Activated CD8-positive, alpha-beta memory T cell treated with anti-CD3 and anti-CD28 coated beads for 1 hour (primary cell): ENCODE results near the gene KIAA1671.

ENCODE experiments used
- DNase-seq, 2 donors: peaks; one replicate each; pipeline ENCODE4 v3.0.0-alpha.2; 2020; ENCODE audit warnings: low read depth in 1 of 2; ENCODE audit errors: extremely low read depth in 1 of 2

The KIAA1671 gene

DNA sequence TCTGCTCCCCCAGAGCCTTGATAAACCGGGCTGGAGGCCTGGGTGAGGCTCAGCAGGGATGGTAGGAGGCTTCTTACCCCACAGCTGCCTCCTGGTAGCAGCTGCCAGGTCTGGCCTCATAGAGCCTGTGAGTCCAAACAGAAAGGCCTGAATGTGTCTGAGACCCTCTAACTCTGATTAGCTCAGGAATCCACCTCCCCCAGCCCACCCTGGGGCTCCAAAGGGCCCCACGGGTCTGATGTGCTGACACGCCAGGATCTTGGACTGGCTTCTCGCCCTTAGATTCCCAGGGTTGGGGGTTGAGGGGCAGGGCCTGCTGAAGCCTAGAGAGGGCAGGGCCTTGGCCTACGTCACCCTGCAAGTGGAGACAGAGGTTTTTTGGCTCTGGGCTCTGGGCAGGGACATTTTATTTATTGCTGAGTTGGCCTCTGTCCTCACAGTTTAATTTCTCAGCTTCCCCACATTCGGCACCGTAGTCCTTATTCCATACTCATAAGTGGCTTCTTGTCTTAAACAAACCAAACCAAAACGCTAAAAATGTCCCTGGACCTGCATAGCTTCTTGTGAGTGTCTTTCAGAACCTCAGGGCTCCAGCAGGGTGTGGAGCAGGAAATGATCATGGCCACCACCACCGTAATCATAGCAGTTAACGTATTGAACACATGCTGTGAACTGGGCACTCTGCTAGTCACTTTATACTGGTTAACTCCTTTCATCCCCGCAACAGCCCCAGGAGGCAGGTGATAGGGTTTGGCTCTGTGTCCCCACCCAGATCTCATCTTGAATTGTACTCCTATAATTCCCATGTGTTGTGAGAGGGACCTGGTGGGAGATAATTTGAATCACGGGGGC is 25.1 kb downstream of the KIAA1671 start:
- DNase-seq, result no peak

DNA sequence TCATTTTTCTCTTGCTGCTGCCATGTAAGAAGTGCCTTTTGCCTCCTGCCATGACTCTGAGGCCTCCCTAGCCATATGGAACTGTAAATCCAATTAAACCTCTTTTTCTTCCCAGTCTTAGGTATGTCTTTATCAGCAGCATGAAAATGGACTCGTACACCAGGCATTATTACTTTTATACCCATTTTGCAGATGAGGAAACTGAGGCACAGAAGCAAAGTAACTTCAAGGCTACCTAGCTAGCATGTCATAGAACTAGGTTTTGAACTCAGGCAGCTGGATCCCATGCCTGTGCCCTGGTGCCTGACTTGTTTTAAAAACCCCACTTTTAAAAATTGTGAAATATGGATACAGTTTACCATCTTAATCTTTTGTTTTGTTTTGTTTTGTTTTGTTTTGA is 25.8 kb downstream of the KIAA1671 start:
- no peak for DNase-seq

DNA sequence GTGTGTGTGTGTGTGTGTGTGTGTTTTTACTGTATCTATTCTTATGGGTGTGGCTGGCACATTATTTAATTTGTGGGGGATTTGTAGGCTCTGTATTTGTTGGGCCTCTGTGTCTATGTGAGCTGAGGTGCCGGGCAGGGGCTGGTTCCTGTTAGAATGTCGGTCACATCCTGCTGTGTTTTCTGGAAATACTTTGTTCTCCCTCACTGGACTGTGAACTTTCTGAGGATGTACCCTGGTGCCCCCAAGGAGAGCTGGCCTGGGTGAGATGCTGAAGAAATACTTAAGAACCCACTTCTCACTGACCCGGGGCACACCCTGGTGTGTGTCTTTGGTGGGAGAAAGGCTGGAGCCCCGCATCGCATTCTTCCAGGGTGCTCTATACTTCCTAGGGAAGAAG is 28.6 kb downstream of the KIAA1671 start:
- no peak for DNase-seq

- no peak for DNase-seq
Observed at GRCh38 chr22:24981656-24982055, 29.1 kb downstream of the KIAA1671 start.

- DNase-seq, result no peak
Observed at GRCh38 chr22:24982301-24983056, 30.0 kb downstream of the KIAA1671 start.

DNA sequence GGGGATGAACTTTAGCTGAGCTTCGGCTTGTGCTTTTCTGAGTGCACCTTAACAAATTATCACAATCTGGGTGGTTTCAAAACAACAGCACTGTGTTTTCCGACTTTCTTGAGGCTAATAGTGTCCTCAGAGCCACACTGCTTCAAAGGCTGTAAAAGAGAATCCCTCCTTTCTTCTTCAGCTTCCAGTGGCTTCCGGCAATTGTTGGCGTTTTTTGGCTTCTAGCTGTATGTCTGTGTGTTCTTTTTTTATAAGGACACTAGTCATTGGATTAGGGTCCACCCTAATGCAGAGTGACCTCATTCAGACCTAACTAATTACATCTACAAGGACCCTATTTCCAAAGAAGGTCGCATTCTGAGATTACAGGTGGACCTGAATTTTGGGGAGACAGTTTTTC is 30.6 kb downstream of the KIAA1671 start:
- no peak for DNase-seq

DNA sequence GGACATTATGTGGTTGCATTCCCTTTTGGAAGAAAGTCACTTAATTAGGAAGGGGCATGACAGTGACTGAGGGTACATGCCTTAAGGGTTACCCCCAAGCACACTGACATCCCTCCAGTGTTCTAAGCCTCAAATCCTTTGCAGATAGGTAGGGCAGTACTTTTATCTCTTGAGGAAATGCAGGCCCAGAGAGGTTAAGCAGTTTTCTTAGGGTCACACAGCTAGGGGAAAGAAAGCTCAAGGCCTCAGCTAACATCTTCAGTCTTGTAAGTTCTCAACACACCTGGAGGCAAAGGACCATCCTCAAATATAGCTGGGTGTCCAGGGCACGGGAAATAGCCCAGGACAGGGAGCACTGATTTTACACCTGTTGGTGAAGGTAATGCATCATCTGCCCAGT is 31.6 kb downstream of the KIAA1671 start:
- no peak for DNase-seq

GRCh38 chr22:24985826-24986214 is 33.3 kb downstream of the KIAA1671 start:
- DNase-seq, result no peak

DNA sequence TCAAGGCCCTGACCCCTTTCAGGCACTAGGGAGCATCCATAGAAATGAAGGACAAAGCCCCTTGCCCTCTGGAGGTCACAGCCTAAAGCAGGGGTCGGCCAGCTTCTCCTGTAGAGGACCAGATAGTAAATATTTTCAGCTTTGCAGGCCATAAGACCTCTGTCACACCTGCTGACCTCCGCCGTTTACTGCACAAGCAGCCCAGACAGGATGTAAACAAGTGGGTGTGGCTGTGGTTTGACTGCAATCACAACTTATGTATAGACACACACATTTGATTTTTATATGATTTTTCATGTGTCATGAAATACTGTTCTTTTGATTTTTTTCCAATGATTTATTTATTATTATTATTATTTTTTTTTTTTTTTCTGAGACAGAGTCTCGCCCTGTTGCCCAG is 34.3 kb downstream of the KIAA1671 start:
- no peak for DNase-seq

- DNase-seq, result no peak
Observed at GRCh38 chr22:24989135-24989534, 36.6 kb downstream of the KIAA1671 start.

GRCh38 chr22:24989541-24989951 is 37.0 kb downstream of the KIAA1671 start:
- DNase-seq, result no peak

GRCh38 chr22:24990344-24990905 is 37.9 kb downstream of the KIAA1671 start:
- DNase-seq, result no peak

DNA sequence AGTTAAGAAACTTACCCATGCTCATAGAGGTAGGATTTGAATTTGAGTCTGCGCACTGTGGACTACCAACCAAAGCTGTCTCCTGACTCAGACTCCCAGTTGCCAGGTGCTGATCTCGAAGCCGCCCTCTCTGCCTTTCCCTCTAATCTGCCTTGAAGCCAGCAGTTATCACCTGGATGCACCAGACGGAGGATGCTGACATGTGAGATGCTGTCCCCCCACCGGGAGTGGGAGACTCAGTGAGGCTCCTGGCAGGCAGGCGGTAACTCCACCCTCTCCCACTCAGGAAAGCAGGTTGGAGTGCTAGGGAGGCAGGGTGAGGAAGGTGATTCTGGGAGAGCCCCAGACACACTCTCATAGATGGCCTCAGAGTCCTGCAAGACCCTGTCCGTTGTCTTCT is 40.4 kb downstream of the KIAA1671 start:
- no peak for DNase-seq

DNA sequence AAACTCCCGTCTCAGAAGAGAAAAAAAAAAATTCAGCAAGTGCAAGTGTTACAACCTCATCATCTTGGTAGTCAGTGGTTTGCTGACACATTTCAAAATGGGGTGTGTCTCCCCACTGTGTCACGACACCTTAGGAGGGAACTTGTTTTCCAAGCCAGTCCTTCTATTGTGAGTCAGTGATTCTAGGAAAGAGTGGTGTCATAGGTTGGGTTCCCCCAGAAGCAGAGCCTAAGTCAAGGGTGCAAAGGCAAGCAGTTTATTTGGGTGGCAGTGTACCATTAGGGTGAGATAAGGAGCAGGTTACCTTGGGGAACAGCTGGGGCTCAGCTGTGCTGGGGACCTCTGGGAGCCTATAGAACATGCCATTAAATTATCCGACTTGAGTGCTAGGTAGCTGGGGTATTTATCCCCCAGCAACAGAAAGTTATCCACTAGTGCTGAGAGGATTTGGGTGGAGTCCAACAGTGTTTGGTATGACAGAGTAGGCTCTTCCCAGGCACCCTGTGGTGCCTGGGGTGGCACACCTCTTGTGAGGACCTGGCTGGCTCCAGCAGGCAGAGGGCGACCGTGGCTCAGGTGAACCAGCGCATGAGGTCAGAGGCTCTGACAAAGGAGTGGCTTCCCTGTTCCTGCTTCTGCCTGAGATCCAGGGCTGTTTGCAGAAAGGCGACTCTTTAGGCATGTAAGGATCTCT is 41.7 kb downstream of the KIAA1671 start:
- DNase-seq, result no peak

- DNase-seq, result no peak
Observed at GRCh38 chr22:24995649-24996180, 43.2 kb downstream of the KIAA1671 start.

DNA sequence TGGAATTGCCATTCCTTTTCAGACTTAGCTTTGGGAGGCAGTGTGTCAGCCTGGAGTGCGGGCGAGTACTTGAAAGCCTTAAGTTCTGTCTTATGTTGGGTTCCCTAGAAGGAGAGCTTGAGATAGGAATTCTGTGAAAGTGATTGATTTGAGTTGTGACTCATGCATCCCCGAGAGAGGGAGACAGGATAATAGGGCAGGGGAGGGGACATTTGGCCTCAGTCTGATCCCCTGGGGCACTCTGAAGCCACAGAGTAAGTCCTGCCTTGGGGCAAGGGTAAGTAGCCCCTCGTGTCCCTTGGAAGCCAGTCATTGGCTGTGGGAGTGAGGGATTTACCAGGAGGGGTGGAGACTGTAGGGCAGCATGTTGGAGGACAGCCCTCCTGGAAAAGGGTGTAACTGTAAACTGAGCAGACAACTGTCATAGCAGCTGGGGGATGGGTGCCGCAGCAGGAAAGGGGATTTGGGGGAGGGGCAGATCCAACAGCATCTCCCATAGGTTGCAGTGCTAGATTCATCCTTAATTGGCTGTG is 44.0 kb downstream of the KIAA1671 start:
- DNase-seq, result no peak

DNA sequence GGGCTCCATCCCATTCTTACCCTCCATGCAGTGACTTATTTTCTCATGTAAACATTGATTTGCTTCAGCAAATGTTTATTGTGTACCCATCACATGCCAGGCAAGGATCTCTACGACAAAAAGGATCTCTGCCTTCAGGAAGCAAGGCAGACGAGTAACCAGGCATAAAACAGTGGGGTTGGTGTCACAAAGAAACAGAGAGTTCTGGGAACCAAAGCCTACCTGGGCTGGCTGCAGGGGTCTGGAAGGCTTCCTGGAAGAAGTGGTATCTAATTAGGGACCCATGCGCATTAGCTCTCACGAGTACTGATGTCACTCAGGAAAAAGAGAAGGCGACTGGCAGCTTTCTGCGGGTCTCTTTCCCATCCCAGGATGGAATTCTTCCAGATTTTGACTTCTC is 44.5 kb downstream of the KIAA1671 start:
- DNase-seq, result no peak

- DNase-seq, result no peak
Observed at GRCh38 chr22:25000686-25001085, 48.2 kb downstream of the KIAA1671 start.

DNA sequence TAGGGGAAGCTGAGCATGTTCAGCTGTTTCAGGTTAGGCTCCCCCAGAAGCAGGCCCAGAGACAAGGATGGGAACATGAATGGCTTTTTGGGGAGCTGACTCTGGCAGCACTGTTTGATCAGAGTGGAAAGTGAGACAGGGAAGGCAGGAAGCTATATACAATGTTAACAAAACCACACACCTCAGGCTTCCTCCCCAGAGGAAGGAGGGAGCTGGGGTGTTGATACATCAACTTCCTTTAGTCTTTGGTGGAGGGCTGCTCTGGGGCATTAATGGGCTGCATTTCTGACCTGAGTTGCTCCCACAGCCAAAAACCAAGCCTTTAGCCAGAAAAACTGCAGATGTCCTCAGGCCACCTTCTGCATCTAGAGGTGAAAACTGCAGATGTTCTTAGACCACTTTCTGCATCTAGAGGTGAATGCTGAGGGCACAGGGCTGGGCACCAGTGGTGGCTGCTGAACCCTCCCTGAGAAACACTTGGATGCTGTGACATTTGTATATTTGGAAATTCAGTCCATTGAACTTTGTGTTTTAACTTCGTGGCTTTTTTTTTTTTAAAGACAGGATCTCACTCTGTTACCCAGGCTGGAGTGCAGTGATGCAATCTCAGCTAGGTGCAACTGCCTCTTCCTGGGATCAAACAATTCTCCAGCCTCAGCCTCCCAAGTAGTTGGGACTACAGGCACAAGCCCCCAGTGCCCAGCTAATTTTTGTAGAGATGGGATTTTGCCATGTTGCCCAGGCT is 49.9 kb downstream of the KIAA1671 start:
- DNase-seq, result no peak

DNA sequence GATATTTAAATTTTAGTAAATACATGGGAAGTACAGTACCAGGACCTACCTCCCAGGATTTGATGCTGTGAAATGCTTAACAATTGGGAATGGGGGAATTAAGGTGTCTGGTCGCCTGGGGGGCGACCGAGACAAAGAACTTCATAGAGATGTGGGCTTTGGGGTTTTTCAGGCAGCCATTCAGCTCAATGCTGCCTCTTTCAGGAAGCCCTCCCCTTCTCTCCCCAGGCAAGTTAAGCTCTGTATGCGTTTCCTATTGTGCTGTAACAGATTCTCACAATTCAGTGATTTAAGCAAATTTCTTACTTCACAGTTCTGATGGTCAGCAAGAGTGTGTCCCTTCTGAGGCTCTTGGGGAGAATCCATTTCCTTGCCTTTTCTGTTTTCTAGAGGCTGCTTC is 53.8 kb downstream of the KIAA1671 start:
- no peak for DNase-seq
